ENCODE data around the gene XYLT1. TPM values are rescaled to one million over a fixed set of nuclear protein-coding genes. Genes with fewer than 3 reads are reported as not detected.

XYLT1 gene
- total and polyA plus RNA-seq, 2 of the 4 experiments (the other 2 are of a cell fraction), result 9.0 to 12.7 TPM

GRCh38 chr16:17424771-17425170, 46.0 kb downstream of the XYLT1 start:
- Histone ChIP-seq H3K9me3 (ENCODE audit: control insufficient read depth, insufficient read depth, low read length) (no peaks in the 10 kb centered on the region; the same call in 1 of the 2 replicates), H2AK5ac (ENCODE audit: low read depth, low read length) (no peak overlapping the region), H3K79me1 (ENCODE audit: low read depth in 1 of 2, low read length in 2 of 2) (peaks cover 11 to 32% of the 10 kb centered on the region in 2 experiments), H4K5ac (ENCODE audit: low read depth, low read length) (no peak overlapping the region), H3K4me2 (ENCODE audit: low read depth, low read length) (no peak overlapping the region), H3K9ac (ENCODE audit: low read depth, low read length) (no peak overlapping the region), H4K91ac (ENCODE audit: insufficient read depth, low read depth, low read length) (no peak overlapping the region), H3K9me1 (ENCODE audit: insufficient read depth, low read length) (no peaks in the 10 kb centered on the region), H2BK5ac (ENCODE audit: low read depth, low read length, poor library complexity, severe bottlenecking) (no peak overlapping the region), H3K56ac (ENCODE audit: extremely low read depth, insufficient read depth, low read length) (no peak overlapping the region), H3K23ac (ENCODE audit: low read depth, low read length) (no peak overlapping the region), H3K14ac (replicated peaks; ENCODE audit: low read depth, low read length) (no peak overlapping the region), H3K4me3 (ENCODE audit: insufficient read depth, low read depth, low read length) (no peak overlapping the region), H3K27ac (ENCODE audit: insufficient read depth, low read length) (no peak overlapping the region), H2BK120ac (ENCODE audit: low read depth, low read length) (no peak overlapping the region), H4K20me1 (ENCODE audit: insufficient read depth, low read length) (no peaks in the 10 kb centered on the region), H4K8ac (ENCODE audit: low read depth in 2 of 2, low read length in 2 of 2) (no peak overlapping the region), H2BK20ac (ENCODE audit: low read depth, low read length) (no peak overlapping the region), H3K4me1 (ENCODE audit: control insufficient read depth, insufficient read depth, low read length) (no peaks in the 10 kb centered on the region), H2AK9ac (replicated peaks; ENCODE audit: low read depth, low read length, poor library complexity) (no peak overlapping the region), H3K36me3 (ENCODE audit: control insufficient read depth, insufficient read depth, low read length) (no peaks in the 10 kb centered on the region; the same call in 1 of the 2 replicates), H3K27me3 (ENCODE audit: control insufficient read depth, insufficient read depth, low read length) (no peaks in the 10 kb centered on the region), H3K18ac (ENCODE audit: low read depth, low read length) (no peak overlapping the region), H2BK15ac (ENCODE audit: low read depth, low read length) (no peak overlapping the region), H3K4ac (ENCODE audit: low read depth, low read length) (no peak overlapping the region), H2AFZ (replicated peaks; ENCODE audit: low read length, poor library complexity) (no peak overlapping the region)
- no CpG with 5 or more reads among the region's 5 CpGs for WGBS, 2 experiments (ENCODE audit: extremely low coverage in 2 of 2, insufficient read length in 1 of 2)
- DNase-seq, result no peak
- ATAC-seq (ENCODE audit: low read depth), result no peak
- in situ Hi-C loops (cut with MboI; ENCODE audit: low sequenced_read_pairs), result no loop called here
- TF ChIP-seq RAD21 (IDR thresholded peaks at IDR 0.05; ENCODE audit: low read length), result no peak
- no peak for TF ChIP-seq FOS (IDR thresholded peaks at IDR 0.05; ENCODE audit: low read depth, low read length)
- no peak for TF ChIP-seq RFX5 (IDR thresholded peaks at IDR 0.05; ENCODE audit: low read depth, low read length)
- no peak for TF ChIP-seq CTCF (conservative IDR thresholded peaks at IDR 0.05; ENCODE audit: low read depth, low read length)
- no peak for TF ChIP-seq BHLHE40 (IDR thresholded peaks at IDR 0.05; ENCODE audit: low read depth, low read length)
- TF ChIP-seq RCOR1 (IDR thresholded peaks at IDR 0.05; ENCODE audit: insufficient replicate concordance, low read length), result no peak
- TF ChIP-seq MAZ (IDR thresholded peaks at IDR 0.05; ENCODE audit: borderline replicate concordance, low read depth, low read length), result no peak
- no peak for TF ChIP-seq MXI1 (IDR thresholded peaks at IDR 0.05; ENCODE audit: borderline replicate concordance, low read depth, low read length)
- TF ChIP-seq SMC3 (IDR thresholded peaks at IDR 0.05; ENCODE audit: low read depth, low read length), result no peak
- no peak for TF ChIP-seq POLR2A (IDR thresholded peaks at IDR 0.05; ENCODE audit: low read depth, low read length)
- no peak for TF ChIP-seq NFE2L2 (IDR thresholded peaks at IDR 0.05; ENCODE audit: low read depth, low read length)
- TF ChIP-seq CHD1 (IDR thresholded peaks at IDR 0.05; ENCODE audit: low read depth, low read length), result no peak
- no peak for TF ChIP-seq MAFK (IDR thresholded peaks at IDR 0.05; ENCODE audit: low read depth, low read length)
- TF ChIP-seq USF2 (IDR thresholded peaks at IDR 0.05; ENCODE audit: low read depth, low read length), result no peak
- no peak for TF ChIP-seq CEBPB (IDR thresholded peaks at IDR 0.05; ENCODE audit: low read depth, low read length)
- no peak for TF ChIP-seq ELK1 (IDR thresholded peaks at IDR 0.05; ENCODE audit: borderline replicate concordance, low read depth, low read length)
- POLR2A ChIA-PET (ENCODE audit: unreplicated experiment), result no interaction called here
- intact Hi-C loops (cut with micrococcal nuclease), result no loop called here
- dilution Hi-C loops (cut with HindIII; ENCODE audit: low sequenced_read_pairs, unreplicated experiment), result no loop called here
- CTCF ChIA-PET, result interaction anchor here (0.7 kb wide), 1 partner anchor 75 kb away, joined by 4 read pairs; no protein-coding TSS in a partner anchor
- no TSS peak for BruUV-seq (replicated peaks)
